ENCODE results near the gene KIRREL3.

The KIRREL3 gene

DNA sequence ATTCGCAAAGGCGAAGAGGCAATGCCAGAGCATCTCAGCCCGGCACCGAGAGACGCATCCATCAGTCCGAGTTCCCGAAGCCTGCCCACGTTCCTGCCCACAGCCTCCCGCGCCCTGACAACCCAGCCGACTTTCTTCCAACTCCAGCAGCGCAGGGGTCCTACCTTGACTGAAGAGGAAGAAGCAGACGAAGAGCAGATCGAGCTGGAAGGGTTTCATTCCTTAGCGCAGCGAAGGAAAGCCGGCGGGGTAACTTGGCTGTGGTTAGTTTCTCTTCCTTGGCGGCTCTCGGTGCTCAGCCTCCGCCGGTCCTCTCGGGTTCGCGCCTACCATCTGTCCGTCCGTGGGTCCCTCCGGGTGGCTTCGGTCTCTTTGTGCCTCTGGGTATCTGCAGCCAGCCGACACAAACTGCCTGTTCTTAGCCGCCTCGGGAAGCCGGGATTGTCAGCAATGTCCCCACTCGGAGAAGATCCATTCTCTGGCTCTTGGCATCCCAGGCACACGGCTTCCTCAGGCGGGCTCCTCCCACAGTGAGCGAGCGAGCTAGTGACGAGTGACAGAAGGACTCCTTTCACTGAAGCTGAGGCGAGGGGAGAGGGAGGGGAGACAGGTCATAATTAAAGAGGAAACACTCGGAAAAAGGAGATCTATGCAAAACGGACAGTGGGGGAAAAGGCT, at the start of gene KIRREL3:
Gene KIRREL3, minus strand, starts transcription at position 480 of the 678 bp plus-strand sequence.
- H3K36me3 ChIP-seq (ENCODE audit: low read length) = no peaks in the 10 kb centered on the region
- no peak for TF ChIP-seq EZH2phosphoT487 (conservative IDR thresholded peaks at IDR 0.05; ENCODE audit: low read length)
- TF ChIP-seq, protein P1, sequence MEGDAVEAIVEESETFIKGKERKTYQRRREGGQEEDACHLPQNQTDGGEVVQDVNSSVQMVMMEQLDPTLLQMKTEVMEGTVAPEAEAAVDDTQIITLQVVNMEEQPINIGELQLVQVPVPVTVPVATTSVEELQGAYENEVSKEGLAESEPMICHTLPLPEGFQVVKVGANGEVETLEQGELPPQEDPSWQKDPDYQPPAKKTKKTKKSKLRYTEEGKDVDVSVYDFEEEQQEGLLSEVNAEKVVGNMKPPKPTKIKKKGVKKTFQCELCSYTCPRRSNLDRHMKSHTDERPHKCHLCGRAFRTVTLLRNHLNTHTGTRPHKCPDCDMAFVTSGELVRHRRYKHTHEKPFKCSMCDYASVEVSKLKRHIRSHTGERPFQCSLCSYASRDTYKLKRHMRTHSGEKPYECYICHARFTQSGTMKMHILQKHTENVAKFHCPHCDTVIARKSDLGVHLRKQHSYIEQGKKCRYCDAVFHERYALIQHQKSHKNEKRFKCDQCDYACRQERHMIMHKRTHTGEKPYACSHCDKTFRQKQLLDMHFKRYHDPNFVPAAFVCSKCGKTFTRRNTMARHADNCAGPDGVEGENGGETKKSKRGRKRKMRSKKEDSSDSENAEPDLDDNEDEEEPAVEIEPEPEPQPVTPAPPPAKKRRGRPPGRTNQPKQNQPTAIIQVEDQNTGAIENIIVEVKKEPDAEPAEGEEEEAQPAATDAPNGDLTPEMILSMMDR (IDR thresholded peaks at IDR 0.05; ENCODE audit: insufficient read depth, low read length, poor library complexity, severe bottlenecking) = no peak
- H3K27me3 ChIP-seq (ENCODE audit: low read length) = no peaks in the 10 kb centered on the region
- H4K20me1 ChIP-seq (ENCODE audit: low read depth, low read length) = no peaks in the 10 kb centered on the region
- H3K4me3 ChIP-seq (ENCODE audit: insufficient read depth, low read length, poor library complexity, severe bottlenecking) = no peak within 1 kb of the TSS
- no peak within 1 kb of the TSS for H3K4me2 ChIP-seq (ENCODE audit: low read depth, low read length, poor library complexity, severe bottlenecking)
- no peaks in the 10 kb centered on the region for H3K79me2 ChIP-seq (ENCODE audit: insufficient read depth, low read length)
- no peak within 1 kb of the TSS for H3K9ac ChIP-seq (ENCODE audit: low read length)
- no peak within 1 kb of the TSS for H3K27ac ChIP-seq (ENCODE audit: low read depth, low read length)
- H3K9me3 ChIP-seq (ENCODE audit: insufficient read depth, low read length) = no peaks in the 10 kb centered on the region
- H3F3A ChIP-seq (ENCODE audit: insufficient read depth) = no peaks in the 10 kb centered on the region
- no peak within 1 kb of the TSS for H2AFZ ChIP-seq (ENCODE audit: low read depth, low read length, severe bottlenecking)
- H3K9me2 ChIP-seq (replicated peaks; ENCODE audit: insufficient read depth, low read length) = no peaks in the 10 kb centered on the region

DNA sequence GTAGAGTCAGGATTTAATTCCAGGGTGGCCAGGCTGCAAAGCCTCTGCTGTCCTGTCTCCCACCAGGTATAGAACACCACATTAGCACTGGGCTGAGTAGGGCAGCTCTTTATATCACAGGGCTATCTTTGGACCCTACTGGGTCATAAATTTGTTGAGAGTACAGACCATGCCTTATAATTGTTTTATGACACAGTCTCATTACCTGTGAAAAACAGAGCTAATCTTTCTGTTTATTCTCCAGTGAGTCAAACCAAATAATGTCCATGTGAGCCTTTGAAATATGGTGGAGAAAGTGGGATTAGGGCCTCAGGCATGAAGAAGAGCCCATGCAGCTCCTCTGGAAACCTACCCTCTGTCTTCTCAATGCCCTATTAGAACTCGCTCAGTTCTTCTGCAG, 49.6 kb upstream of the KIRREL3 start:
- Histone ChIP-seq H2AFZ (ENCODE audit: low read depth, low read length, severe bottlenecking) (no peak overlapping the region), H3K4me2 (ENCODE audit: low read depth, low read length, poor library complexity, severe bottlenecking) (no peak overlapping the region)
- TF ChIP-seq, protein P1 (IDR thresholded peaks at IDR 0.05; ENCODE audit: insufficient read depth, low read length, poor library complexity, severe bottlenecking) = no peak

DNA sequence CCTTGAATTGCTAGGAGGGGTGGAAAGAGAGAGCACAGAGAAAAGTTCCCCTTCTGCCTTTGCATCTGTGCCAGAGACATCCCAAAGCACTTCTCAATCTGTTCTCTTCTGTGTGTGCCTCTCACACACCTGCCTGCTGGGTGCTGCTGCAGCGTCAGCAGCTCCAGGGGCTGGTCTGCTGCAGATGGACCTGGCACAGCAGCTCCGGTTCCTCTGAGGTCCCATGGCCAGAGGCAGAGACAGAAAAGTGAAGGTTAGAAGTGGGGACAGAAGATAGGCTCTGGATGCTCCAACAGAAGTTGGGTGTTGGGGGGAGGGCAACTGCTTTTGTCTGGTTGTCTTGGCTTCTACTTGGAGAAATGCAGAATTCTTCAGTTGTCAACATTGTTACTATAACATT, 48.9 kb upstream of the KIRREL3 start:
- TF ChIP-seq, protein P1 (IDR thresholded peaks at IDR 0.05; ENCODE audit: insufficient read depth, low read length, poor library complexity, severe bottlenecking) = no peak
- no peak for TF ChIP-seq EZH2phosphoT487 (conservative IDR thresholded peaks at IDR 0.05; ENCODE audit: low read length)
- Histone ChIP-seq H3F3A (ENCODE audit: insufficient read depth) (no peaks in the 10 kb centered on the region), H3K27me3 (ENCODE audit: low read length) (no peaks in the 10 kb centered on the region), H2AFZ (ENCODE audit: low read depth, low read length, severe bottlenecking) (no peak overlapping the region), H3K79me2 (ENCODE audit: insufficient read depth, low read length) (no peaks in the 10 kb centered on the region), H3K9me2 (replicated peaks; ENCODE audit: insufficient read depth, low read length) (no peaks in the 10 kb centered on the region), H3K9me3 (ENCODE audit: insufficient read depth, low read length) (no peaks in the 10 kb centered on the region), H3K36me3 (ENCODE audit: low read length) (no peaks in the 10 kb centered on the region), H3K27ac (ENCODE audit: low read depth, low read length) (no peak overlapping the region), H3K4me3 (ENCODE audit: insufficient read depth, low read length, poor library complexity, severe bottlenecking) (no peak overlapping the region), H3K4me2 (ENCODE audit: low read depth, low read length, poor library complexity, severe bottlenecking) (no peak overlapping the region), H3K9ac (ENCODE audit: low read length) (no peak overlapping the region), H4K20me1 (ENCODE audit: low read depth, low read length) (no peaks in the 10 kb centered on the region)

More for the DNA sequence above, 49.6 kb upstream of the KIRREL3 start:
- H3K27ac ChIP-seq (ENCODE audit: low read depth, low read length) = no peak overlapping the region
- no peaks in the 10 kb centered on the region for H3F3A ChIP-seq (ENCODE audit: insufficient read depth)
- no peak overlapping the region for H3K9ac ChIP-seq (ENCODE audit: low read length)
- H3K4me3 ChIP-seq (ENCODE audit: insufficient read depth, low read length, poor library complexity, severe bottlenecking) = no peak overlapping the region
- no peaks in the 10 kb centered on the region for H4K20me1 ChIP-seq (ENCODE audit: low read depth, low read length)
- H3K36me3 ChIP-seq (ENCODE audit: low read length) = no peaks in the 10 kb centered on the region
- no peaks in the 10 kb centered on the region for H3K79me2 ChIP-seq (ENCODE audit: insufficient read depth, low read length)
- no peaks in the 10 kb centered on the region for H3K9me2 ChIP-seq (replicated peaks; ENCODE audit: insufficient read depth, low read length)
- no peaks in the 10 kb centered on the region for H3K27me3 ChIP-seq (ENCODE audit: low read length)
- no peaks in the 10 kb centered on the region for H3K9me3 ChIP-seq (ENCODE audit: insufficient read depth, low read length)

All from SU-DHL-6 (cell line).